ENCODE data around the gene PJVK. TPM values are rescaled to one million over a fixed set of nuclear protein-coding genes. Genes with fewer than 3 reads are reported as not detected.

Gene PJVK
- total and polyA plus RNA-seq, 10 of the 15 experiments (the other 5 are each of a cell fraction or from before 2014, with no cell fraction given) = 1.8 to 6.8 (median 3.2) TPM

DNA sequence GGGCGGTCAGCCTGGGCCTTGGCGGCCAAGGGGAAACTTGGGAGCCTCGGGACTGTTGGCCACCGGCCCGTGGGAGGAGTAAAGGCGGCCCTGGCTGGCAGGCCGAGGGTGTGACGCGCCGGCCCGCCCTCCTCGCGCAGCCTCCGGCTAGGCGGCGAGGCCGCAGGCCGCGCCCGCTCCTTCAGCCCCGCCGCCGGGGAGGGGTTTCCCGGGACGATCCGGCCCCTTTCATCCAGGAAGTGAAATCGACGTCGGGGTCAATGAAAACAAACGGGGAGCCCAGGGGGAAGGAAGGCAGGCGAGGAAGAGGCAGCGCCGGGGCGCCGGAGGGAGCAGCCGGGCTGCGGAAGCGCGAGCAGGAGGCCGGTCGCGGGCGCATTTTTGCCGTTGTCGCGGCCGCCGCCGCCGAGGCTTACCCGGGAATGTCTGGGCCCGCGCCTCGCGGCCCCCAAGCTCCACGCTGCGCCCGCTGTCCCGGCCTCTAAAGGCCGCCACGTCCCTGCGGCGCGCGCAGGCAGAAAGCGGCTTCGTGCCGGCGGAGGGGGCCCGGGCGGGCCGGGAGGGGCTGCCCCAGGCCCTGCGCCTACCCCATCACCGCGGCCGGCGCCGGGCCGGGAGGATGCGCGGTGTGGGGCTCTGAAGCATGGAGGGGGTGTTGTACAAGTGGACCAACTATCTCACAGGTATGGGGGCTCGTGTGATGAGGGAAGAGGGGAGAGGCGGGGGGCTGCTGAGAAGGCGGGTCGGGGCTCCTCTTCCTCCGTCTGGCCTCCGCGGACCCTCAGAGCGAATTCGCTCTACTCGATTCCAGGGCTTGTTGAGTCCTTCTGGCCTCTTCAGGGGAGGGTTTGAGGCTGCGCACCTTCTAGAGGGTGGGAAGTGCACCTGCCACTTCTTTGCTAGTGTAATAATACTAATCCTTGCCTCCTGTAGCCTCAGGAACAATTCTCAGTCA, 29.3 kb downstream of the PJVK start, which contains the start of gene PLEKHA3:
Gene PLEKHA3, plus strand, starts transcription at position 231 of the 955 bp plus-strand sequence. Its CDS starts 413 bp downstream, at position 644.
- no TSS peak for BruUV-seq (replicated peaks)
- H4K20me1 ChIP-seq (ENCODE audit: control insufficient read depth, insufficient read depth) = no peaks in the 10 kb centered on the region
- in situ Hi-C loops (cut with MboI) (no loop called here), intact Hi-C loops (cut with micrococcal nuclease; ENCODE audit: unreplicated experiment) (loop anchor here (5.0 kb wide), 1 partner anchor 222 kb away; no protein-coding TSS in a partner anchor)
- no peaks in the 10 kb centered on the region for H3K9me3 ChIP-seq (replicated peaks; ENCODE audit: control insufficient read depth, insufficient read depth, low read length)
- ChIA-PET RAD21 (ENCODE audit: unreplicated experiment) (interaction anchor here (0.7 to 2.5 kb wide), 5 partner anchors 26 to 51 kb away, joined by 3 to 29 read pairs (median 3); no protein-coding TSS in a partner anchor), POLR2A (interaction anchor here (0.7 to 2.5 kb wide), 4 partner anchors 19 to 48 kb away, joined by 3 to 19 read pairs (median 10); partner anchors contain the start of genes PJVK and PRKRA), CTCF (interaction anchor here (0.5 to 2.7 kb wide), 9 partner anchors 15 to 315 kb away, joined by 3 to 11 read pairs (median 4); no protein-coding TSS in a partner anchor), SMC1A (ENCODE audit: uncharacterized antibody, unreplicated experiment) (interaction anchor here (0.6 to 3.0 kb wide), 11 partner anchors 17 to 102 kb away, joined by 3 to 18 read pairs (median 3); no protein-coding TSS in a partner anchor)
- ATAC-seq (peak; percentile 77), FAIRE-seq (peak; percentile 23), DNase-seq (ENCODE audit: low read depth, low spot score) (peak; percentile 33)
- H3K27me3 ChIP-seq (replicated peaks in 1 of 2; ENCODE audit: control insufficient read depth in 2 of 2, insufficient read depth in 2 of 2, low read length in 1 of 2) = no peaks in the 10 kb centered on the region
- peaks cover 43% of the 10 kb centered on the region for H3K79me2 ChIP-seq (ENCODE audit: control insufficient read depth, insufficient read depth, low read length)
- H3K27ac ChIP-seq (ENCODE audit: control insufficient read depth, insufficient read depth) = peak within 1 kb of the TSS; percentile 43
- H2AFZ ChIP-seq (ENCODE audit: control insufficient read depth, low read depth, low read length) = peak within 1 kb of the TSS; percentile 98
- under 1% methylated on average over 72 of the region's 92 CpGs for WGBS (ENCODE audit: insufficient coverage, insufficient replicate concordance, low lambda C conversion rate, missing lambda C conversion rate)
- H3K36me3 ChIP-seq (ENCODE audit: control insufficient read depth in 2 of 2, insufficient read depth in 2 of 2, low read length in 1 of 2) = no peaks in the 10 kb centered on the region
- peak within 1 kb of the TSS; percentile 66 for H3K9ac ChIP-seq (ENCODE audit: control insufficient read depth, insufficient read depth, low read length)
- peaks cover 7% of the 10 kb centered on the region; the same call in 1 of the 2 replicates for H3K4me1 ChIP-seq (ENCODE audit: control insufficient read depth, insufficient read depth, low read length)
- H3K4me3 ChIP-seq = peak within 1 kb of the TSS; percentile 93
- peak within 1 kb of the TSS; percentile 91 for H3K4me2 ChIP-seq (ENCODE audit: control insufficient read depth, insufficient read depth)
- TF ChIP-seq HDAC6 (IDR thresholded peaks at IDR 0.05; ENCODE audit: unreplicated experiment) = no peak
- TF ChIP-seq JUNB (IDR thresholded peaks at IDR 0.05) = no peak
- peak; percentile 64; the same call in 1 of the 2 replicates for TF ChIP-seq POLR2AphosphoS5 (IDR thresholded peaks at IDR 0.05; ENCODE audit: low read length)
- TF ChIP-seq MEF2B (IDR thresholded peaks at IDR 0.05; ENCODE audit: partially characterized antibody, poor library complexity, severe bottlenecking) = no peak
- TF ChIP-seq, protein P1, sequence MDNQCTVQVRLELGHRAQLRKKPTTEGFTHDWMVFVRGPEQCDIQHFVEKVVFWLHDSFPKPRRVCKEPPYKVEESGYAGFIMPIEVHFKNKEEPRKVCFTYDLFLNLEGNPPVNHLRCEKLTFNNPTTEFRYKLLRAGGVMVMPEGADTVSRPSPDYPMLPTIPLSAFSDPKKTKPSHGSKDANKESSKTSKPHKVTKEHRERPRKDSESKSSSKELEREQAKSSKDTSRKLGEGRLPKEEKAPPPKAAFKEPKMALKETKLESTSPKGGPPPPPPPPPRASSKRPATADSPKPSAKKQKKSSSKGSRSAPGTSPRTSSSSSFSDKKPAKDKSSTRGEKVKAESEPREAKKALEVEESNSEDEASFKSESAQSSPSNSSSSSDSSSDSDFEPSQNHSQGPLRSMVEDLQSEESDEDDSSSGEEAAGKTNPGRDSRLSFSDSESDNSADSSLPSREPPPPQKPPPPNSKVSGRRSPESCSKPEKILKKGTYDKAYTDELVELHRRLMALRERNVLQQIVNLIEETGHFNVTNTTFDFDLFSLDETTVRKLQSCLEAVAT (IDR thresholded peaks at IDR 0.05) = 0 out of 2 replicates have a peak, but pooled peaks have one; percentile 30
- TF ChIP-seq BACH1 (IDR thresholded peaks at IDR 0.05; ENCODE audit: borderline replicate concordance) = peak; percentile 70
- TF ChIP-seq NR2F1 (conservative IDR thresholded peaks at IDR 0.05) = peak; percentile 75
- no peak for TF ChIP-seq JUND (IDR thresholded peaks at IDR 0.05; ENCODE audit: low read depth, low read length)
- TF ChIP-seq, protein P2, sequence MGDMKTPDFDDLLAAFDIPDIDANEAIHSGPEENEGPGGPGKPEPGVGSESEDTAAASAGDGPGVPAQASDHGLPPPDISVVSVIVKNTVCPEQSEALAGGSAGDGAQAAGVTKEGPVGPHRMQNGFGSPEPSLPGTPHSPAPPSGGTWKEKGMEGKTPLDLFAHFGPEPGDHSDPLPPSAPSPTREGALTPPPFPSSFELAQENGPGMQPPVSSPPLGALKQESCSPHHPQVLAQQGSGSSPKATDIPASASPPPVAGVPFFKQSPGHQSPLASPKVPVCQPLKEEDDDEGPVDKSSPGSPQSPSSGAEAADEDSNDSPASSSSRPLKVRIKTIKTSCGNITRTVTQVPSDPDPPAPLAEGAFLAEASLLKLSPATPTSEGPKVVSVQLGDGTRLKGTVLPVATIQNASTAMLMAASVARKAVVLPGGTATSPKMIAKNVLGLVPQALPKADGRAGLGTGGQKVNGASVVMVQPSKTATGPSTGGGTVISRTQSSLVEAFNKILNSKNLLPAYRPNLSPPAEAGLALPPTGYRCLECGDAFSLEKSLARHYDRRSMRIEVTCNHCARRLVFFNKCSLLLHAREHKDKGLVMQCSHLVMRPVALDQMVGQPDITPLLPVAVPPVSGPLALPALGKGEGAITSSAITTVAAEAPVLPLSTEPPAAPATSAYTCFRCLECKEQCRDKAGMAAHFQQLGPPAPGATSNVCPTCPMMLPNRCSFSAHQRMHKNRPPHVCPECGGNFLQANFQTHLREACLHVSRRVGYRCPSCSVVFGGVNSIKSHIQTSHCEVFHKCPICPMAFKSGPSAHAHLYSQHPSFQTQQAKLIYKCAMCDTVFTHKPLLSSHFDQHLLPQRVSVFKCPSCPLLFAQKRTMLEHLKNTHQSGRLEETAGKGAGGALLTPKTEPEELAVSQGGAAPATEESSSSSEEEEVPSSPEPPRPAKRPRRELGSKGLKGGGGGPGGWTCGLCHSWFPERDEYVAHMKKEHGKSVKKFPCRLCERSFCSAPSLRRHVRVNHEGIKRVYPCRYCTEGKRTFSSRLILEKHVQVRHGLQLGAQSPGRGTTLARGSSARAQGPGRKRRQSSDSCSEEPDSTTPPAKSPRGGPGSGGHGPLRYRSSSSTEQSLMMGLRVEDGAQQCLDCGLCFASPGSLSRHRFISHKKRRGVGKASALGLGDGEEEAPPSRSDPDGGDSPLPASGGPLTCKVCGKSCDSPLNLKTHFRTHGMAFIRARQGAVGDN (IDR thresholded peaks at IDR 0.05) = peak; percentile 70
- no peak for TF ChIP-seq SP1 (IDR thresholded peaks at IDR 0.05; ENCODE audit: low read depth, low read length)
- TF ChIP-seq PAX5 (IDR thresholded peaks at IDR 0.05; ENCODE audit: borderline replicate concordance, low read depth, low read length) = 0 out of 2 replicates have a peak, but pooled peaks have one; percentile 32
- TF ChIP-seq CEBPB (IDR thresholded peaks at IDR 0.05; ENCODE audit: borderline replicate concordance in 1 of 2, low read depth in 2 of 2, low read length in 2 of 2) = no peak
- no peak for TF ChIP-seq ZNF622 (IDR thresholded peaks at IDR 0.05)
- peak; percentile 38; the same call in 1 of the 2 replicates for TF ChIP-seq CREM (IDR thresholded peaks at IDR 0.05; ENCODE audit: low read depth)
- peak; percentile 88 for TF ChIP-seq IKZF1 (conservative IDR thresholded peaks at IDR 0.05)
- TF ChIP-seq EED (IDR thresholded peaks at IDR 0.05; ENCODE audit: low read depth) = no peak; the same call in 1 of the 2 replicates
- no peak for TF ChIP-seq ESRRA (IDR thresholded peaks at IDR 0.05; ENCODE audit: low read length)
- peak; percentile 90 for TF ChIP-seq NR2C1 (IDR thresholded peaks at IDR 0.05)
